Tongue (tissue), 2 donors: ENCODE measurements around the gene GADL1. TPM values are rescaled to one million over a fixed set of nuclear protein-coding genes. Genes with fewer than 3 reads are reported as not detected.

ENCODE experiments used
- DNase-seq: peaks from one replicate; pipeline ENCODE4 v3.0.0-alpha.2; 2015
- total RNA-seq: library from RNA; depleted of rRNA; stranded (reverse); fragments of >200 nt; gene quantifications from one replicate; pipeline ENCODE4 v1.2.3, GENCODE V29; 2014

GADL1 gene
- total RNA-seq, 1 donor from 2014 or later: 33.1 TPM

DNA sequence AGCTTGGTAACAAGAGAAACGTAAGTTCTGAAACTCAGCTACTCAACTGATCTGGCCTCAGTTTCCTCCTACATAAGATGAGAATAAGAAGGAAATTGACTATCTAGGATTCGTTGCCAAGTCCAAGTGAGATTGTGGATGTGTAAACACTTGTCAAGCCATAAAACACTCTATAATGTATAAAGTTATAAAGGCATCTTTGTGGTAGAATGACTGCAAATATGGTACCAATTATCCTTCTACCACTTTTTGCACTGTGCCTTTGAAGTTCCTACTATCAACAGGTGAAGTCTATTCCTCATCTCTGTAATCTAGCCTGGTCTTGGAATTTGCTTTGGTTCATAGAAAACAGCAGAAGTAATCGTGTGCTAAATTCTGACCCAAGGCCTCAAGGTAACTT lies 138.2 kb downstream of the GADL1 start:
- DNase-seq: no peak

DNA sequence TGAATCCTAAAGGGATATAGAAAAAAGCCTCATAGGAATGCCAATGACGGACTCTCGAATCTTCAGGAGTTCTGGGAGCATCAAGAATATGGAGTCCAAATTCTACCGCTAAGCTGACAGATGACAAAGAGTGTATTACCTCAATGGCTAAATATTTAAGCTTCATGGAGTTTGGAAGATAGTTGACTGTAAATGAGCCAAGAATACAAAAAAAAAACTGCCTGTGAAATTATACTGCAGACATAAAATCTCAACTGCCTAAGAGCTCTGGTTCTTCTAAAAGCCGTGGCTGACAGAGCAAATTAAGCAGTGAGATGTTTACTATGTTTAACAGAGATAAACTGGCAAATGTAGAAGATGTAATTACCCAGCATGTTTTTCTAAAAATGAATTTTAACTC lies 140.0 kb downstream of the GADL1 start:
- peak; percentile 72 for DNase-seq

DNA sequence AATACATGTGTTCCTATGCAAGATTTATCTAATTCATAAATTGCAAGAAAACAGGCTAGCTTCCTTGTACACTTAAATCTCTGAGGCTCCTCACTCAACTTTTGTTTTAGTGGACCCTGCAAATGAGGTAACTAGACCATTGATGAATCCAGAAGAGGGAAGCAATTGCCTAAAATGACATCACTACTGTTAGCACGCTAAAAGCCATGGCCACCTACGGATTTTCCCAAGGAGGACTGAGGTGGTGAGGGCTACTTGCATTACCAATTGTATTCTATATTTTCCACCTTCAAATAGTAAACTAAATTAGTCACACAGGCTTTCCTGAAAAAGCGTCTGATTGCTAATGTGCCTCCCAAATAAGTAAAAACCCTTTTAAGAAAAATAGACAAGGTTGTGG lies 140.7 kb downstream of the GADL1 start:
- DNase-seq: no peak

DNA sequence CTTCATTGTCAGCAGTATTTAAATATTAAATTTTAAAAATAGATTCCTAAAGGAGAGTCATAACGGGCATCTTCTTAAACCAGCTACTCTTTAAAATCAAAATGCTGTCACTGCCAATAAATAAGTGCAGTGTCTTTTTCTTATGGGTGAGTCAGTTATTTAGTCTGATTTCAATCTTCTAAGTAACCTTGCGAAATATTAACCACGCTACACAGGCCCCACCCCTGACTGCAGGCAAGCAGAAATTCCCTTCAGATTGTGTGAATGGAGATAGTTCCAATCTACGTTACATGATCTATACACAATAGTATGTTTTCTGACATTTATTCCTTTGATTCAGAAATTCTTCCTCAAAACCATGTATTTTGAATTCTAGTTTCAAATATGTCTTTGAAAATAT lies 141.5 kb downstream of the GADL1 start:
- DNase-seq: no peak

DNA sequence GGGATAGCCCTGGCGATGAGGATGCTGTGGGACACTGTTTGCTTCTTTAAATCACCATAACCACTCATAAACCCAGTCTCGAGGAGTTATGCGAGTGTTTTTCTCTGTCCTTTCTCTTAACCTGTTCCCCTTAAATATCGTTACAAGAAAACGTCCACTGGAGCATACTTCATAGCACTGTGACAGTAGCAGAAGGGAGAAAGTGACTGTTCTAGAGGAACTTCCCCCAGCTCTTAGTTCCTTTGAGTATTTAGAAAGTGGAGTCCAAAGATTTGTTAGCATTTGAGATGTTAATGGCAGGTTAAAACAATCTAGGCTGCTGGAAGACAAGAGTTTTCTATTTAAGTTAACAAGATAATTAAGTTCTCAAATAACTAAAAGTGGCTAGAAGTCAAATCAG lies 142.0 kb downstream of the GADL1 start:
- no peak for DNase-seq

DNA sequence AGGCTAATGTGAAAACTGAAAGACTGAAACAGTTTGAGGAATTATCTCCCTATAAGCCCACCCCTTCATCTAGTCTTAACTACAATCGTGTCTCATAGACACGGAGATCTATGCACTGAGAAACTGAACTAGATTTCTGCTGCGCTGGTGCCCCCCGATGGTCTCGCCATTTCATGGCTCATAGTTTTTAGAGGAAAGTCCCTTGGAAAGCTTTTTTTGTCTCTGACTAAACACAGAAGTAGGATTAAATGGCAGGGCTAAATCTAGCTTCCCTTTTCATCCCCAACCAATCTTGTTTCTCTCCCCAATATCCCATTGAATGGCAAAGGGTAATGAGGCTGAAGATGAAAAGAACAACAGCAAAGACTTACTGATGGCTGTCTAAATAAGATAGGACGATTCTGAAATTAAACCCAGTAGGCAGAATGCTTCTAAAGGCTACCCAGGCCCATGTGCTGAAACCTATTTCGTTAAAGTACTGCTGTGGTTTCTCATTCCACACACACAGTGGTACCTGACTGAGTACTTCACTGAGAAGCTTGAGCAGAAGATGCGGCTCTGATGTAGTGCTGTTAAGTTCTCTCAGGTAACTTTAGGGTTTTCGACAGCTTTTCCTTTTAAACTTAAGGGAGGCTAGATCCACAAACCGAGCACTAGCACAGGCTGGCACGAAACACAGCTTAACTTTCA lies 142.7 kb downstream of the GADL1 start:
- peak; percentile 73 for DNase-seq

DNA sequence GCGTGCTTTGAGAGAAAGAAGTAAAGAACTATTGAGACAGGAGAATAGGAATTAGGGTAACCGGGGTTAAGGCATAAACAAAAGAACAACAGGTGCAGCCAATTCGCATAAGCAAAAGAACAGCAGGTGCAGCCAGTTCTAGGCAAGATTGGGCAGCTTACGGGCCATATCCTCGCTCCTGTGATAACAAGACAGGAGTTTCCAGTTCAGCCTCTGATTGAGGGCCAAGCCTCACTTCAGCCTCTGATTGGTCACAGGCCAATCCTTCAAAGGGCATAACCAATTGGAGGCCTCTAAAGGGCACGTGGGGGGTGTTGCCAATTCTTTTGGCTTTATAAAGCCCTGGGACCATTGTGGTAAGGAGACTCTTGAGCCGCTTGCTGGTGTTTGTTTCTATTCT lies 143.5 kb downstream of the GADL1 start:
- no peak for DNase-seq

DNA sequence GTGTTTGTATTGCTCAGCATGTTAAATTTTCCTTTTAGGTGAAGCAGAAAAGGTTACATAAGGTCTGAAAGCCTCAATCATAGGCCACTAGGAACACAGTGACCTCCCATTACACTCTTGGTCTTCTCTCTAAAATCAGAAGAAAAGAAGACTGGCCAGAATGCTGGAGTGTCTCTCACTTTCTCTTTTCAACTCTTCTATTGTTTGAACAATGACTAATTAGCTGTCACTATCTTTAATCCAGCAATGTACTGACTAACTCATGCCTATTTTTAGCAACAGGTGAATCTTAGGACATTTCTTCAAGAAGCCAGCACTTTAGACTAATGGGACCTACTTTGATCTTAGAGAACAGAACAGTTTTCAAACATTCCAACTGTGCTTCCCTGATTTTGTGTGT lies 145.2 kb downstream of the GADL1 start:
- DNase-seq: no peak

DNA sequence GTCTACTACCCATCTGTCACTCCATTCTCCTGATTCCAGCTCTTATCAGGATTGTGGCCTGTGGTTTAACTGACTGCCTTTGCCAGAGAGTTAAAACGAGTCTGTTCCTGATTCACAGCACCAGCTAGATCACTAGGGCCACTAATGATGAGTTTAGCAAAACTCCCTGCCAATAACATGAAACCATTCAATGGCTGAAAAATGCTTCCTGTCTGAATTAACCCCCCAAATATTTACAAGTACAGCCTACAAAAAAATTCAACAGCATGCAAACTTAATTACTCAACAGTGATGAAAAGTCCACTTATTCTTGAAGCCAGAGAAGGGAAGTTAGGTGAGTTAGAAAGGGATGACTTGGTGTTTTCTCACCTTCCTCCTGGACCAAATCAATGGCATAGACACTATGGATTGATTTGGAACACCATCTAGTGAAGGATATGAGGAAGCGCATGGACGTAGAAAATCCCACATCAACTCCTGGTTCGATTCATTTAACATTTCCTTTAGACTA lies 146.6 kb downstream of the GADL1 start:
- DNase-seq: peak; percentile 62

DNA sequence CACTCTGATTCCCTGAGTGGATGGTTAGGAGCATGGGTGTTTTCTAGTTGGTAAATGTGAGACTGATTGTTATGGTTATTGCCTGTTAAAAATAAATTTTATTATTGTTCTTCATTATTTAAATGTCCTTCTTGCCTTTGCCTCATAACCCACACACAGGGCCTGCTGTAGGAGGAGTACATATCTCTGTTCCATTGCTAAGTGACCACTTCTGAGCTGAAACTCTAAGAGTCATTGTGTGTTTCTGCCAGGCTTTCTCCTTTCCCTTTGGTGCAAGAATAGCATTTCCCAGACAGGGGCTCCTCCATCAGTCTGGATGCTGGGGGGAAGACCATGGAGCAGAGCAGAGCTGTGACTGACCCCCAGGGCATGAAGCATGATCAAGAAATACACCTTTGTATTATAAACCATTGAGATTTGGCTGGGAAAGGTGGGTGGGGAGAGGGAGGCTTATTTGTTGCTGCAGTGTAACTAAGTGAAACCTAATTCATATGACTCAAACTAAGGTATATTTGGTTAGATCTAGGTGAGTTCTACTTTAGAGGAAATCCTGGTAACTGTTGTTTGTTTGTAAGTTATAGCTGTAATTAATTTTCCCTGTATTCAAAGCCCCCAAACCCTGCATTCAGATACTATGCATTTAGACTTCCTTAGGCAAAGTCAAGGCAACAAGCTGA lies 150.7 kb downstream of the GADL1 start:
- no peak for DNase-seq

DNA sequence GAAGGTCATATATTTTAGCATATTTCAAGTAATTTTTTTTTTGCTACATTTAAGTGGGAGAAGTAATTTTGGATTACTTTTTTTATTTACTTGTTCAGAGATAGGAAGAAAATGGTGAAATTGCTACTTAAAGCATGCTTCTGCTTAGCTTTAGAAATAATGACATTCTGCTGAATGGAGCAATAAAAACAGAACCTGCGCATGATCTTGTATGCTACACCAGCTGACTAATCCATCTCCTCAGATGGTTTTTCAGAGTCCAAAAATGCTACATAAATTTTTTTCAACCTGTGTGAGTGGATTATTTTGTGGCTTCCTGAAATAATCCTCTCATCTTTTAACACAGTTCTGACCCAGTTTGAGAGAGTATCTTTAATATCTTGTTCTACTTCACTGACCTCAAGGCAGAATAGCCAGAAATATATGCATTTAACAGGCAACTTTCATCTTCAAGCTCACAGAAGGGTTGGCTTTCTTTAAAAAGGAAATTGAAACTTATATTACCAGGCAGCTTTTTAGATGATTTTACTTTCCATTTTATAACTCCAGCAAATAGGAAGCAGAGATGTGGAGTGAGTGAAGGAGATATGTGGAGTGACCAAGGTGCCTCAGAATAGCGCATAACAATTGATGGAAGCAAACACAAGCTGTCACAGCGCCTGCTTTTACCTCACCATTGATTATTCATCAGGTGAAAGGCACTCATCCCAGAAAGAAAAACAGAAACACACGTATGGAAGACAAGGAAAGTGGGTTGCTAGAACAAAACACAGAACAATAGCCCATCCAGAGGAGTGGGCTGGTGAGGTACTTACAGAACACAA lies 151.5 kb downstream of the GADL1 start:
- no peak for DNase-seq

DNA sequence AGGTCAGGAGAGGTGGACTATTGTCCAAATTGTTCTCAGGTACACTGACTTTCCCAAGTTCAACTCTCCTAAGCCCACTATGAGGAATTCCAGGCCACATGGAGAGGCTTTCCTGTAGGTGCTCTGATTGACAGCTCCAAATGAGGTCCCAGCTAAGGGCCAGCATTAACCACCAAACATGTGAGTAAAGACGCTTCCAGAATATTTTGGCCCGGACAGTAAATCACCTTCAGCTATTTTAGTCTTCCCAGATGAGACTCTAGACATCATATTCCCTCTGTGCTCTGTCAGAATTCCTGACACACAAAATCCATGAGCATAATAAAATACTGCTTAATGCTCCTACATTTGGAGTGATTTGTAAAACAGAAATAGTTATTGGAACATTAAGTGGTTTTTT lies 152.6 kb downstream of the GADL1 start:
- DNase-seq: peak; percentile 40

DNA sequence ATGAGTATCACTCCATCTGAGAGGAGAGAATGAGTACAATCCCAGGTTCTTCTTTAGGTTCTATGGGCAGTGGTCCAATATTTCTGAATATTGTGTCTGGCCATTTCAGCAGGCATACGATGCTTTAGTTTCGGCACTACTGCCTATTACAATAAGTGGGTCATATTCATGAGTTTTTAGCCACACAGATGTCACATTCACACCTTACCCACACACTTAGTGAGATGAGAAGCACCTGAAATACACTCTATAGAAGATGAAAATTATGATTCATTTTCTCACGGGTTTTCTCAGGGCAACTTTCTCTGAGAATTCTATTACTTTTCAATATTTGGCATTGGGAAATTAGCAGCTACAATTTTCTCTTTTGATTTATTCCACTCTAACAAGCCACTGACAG lies 155.9 kb downstream of the GADL1 start:
- DNase-seq: no peak

DNA sequence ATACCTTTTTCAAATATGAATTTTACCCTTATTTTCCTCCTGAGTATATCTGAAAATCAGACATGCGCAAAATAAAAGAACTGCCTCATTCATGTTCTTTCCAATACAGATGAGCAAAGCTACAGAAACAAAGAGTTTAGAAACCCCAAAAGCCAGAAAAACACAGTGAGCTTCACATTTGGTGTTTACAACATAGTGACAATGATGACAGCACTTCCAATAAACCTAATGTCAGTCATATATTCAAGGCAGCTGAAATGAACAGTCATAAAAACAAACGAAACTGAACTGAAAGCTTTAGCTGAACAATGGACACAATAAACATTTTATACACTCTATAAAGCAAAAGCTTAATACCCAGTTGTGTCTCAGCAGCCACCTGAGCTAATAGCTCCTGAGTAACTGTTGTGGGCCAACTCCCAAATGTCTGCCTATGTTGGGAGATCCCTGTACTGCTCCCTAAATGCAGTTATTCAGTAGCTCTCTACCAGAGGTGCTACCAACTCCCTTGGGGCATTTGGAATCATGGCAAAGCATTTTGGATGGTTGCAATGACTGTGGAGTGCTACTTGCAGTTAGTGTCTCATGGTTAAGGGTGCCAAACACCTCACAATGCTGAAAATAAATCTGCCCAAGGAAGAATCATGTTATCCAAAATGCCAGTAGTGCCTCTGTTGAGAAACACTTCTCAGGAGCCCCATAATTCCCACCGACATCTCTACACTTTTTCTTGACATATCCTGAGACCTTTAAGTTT lies 156.5 kb downstream of the GADL1 start:
- DNase-seq: peak; percentile 35

DNA sequence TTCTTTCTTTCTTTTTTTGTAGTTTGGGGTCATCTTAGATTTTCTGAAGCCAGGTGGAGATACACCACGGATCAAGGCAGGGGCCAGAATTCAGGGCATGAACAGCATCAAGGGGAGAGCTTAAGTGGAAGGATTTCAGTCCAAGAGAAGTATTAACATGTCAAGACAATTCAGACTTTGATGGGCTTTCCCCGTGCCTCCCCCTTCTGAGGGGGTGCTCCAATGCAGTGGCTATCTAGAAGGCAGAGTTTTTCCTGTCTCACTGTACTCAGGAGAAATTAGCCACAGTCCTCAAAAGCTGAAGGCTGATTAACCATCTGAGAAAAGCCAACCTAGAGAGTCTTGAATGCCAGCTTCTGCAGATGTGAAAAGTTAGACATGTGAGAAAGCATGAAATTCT lies 160.8 kb downstream of the GADL1 start:
- no peak for DNase-seq

DNA sequence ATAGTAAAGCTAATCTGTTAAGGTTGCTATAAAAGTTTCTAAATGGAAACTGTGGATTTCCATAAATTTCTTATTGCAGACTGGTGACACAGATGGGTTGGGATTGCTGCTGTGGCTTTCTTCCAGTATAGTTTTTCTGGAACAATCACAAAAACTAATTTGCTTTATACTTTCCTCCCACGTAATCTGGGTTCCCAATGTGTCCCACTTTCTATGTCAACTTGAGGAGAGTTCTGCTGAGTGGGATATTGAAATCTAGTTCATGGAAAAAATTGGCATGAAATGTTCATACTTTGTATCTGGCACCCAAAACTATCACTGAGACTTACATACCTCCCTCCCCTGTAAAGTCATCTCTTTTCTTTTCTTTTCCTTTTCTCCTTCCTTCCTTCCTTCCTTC lies 161.3 kb downstream of the GADL1 start:
- peak; percentile 64 for DNase-seq

DNA sequence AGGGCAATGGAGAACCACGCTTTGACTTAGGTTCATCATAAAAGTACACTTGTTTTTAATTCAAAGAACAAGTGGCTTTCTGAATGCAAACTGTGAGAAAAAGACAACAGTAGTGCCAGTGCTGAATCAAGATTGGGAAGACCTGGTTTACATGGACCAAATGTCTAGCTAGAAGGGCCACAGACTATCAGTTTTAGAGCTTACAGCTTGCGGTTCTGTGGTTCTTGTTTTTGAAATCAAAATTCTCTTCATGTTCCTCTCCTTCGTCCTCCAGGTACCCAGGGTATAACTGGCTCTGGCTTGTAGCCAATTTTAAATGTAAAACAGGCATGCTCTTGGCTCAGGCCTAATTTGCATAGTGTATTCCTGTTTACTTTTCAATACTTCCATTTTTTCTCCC lies 163.5 kb downstream of the GADL1 start:
- no peak for DNase-seq

DNA sequence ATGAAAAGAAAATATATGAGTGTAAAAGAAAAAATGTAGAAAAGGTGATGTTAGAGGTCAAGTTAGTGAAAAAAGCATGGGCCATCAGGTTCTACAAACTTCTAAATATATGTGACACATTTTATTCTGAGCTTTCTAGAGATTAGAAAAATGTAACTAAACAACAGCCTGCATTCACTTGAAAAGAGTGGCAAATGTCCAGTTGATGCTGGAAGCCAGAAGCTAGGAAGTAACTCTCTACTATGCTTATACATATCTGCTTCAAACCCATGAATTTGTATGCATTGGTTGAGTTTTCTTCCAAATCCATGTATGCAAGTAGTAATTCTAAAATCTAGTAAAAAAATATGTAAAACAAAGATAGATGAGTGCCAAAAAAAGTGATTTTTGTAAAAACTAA lies 164.5 kb downstream of the GADL1 start:
- DNase-seq: no peak

DNA sequence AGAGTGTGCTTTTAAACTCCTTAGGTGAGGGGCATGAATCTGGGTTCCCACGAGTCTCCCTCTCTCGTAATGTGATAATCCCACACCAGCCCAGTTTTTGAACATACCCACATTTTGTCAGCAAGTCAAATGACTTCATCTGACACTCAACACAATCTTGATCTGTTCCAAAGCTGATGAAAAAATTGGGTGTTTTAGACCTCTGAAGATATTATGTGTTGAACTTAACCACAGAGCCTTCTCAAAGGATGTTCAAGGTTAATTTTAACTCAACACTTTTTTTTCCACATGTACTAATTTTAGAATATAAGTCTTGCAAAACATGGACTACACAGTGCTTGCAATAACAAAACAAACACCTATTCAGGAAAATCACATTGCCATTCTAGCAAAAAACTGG lies 164.9 kb downstream of the GADL1 start:
- no peak for DNase-seq

DNA sequence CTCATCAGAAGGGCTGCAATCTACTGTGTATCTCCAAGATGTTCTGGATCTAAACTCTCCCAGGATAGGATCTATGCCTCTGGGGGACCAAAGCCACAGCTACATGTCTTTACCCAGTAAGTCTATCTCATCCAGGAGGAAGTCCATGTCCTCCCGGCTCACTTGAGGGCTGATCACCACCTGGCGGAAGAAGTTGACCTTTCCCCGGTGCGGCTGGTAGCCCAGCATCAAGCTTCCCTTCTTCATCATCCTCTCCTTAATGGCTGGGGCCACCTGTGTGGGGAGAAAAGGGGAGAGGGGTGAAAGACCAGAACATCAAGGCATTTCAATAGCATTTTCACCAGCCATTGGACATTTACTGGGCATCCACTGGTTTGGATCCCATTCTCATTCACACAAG lies 166.3 kb downstream of the GADL1 start:
- DNase-seq: no peak

DNA sequence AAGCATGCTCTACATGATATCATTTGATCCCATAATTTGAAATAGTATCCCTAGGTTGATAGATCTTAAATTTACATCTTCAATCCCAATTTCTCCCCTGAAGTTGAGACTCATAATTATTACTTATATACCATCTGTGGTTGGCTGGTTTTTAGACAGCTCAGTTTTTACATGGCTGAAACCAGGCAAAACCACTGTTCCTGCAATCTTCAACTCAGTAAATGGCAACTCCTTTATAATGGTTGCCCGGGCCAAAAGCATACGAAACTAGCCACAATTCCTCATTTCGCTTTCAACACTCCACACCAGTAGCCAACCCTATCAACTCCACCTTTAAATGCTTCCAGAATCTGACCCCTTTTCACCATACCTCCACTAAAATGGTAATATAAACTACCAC lies 169.6 kb downstream of the GADL1 start:
- DNase-seq: no peak

DNA sequence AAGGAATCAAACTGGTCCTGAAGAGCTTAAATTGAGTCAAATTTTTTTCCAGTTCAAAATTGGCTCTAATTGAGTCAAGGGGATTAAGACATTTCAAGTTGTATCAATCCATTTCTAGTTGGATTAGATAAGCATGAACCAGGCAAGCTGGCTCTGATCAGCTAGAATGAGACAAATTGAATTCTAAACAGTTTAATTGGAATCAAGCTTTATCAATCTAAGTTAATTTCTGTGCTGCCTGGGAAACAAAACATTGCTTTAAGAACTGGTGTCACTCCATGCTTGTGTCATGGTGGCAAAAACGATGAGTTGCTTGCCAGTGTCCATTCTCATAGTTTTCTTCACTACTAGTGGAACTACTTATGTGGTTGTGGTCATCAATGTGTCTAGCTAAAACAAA lies 171.2 kb downstream of the GADL1 start:
- DNase-seq: no peak

DNA sequence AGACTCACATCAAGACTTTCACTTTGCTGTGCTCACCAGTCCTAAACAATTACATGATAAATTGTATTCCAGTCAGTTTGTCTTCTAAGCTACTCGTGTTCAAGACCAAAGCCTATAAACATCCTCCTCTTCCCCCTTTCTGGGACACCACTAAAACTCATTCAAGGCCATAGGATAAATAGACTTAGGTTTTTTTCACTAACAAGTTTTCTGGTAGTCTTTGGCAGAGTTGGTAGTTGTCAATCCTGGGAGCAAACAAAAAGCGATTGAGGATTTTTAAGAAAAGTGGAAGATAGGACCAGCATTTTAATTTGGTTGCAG lies 173.2 kb downstream of the GADL1 start:
- DNase-seq: no peak
